ENCODE measurements around the gene MAPKAPK2. TPM values are rescaled to one million over a fixed set of nuclear protein-coding genes. Genes with fewer than 3 reads are reported as not detected.

Gene MAPKAPK2
- polyA plus RNA-seq, 1 of the 3 experiments (the other 2 are of a cell fraction), result 46.8 TPM

DNA sequence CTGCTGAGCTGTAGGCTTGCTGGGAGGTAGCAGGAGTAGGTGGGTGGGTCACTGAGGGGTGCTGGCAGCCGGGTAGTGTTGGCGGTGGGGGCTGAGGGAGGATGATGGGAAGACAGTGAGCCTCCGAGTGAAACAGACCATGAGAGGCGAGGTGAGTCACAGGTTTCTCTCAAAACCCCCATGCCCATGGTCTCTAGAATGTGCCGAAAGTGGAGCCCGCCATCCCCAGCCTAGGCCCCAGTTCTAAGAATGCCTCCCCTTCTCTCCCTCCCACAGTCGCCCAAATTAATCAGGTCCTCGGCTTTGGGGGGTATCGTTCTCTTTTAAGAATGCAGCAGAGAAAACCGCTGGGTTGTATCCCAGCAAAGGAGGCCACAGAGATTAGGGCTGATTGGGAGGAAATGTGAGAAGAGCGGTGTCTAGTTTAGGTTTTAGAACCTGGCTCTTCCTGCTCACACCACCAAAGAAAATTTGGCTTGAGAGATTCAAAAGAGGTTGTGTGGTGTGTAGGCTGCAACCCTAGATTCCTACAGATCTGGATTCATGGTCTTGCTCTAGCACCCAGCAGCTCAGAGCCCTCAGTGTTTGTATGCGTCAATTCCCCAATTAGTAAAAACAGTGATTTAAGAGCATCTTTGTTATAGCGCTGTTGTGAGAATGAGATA, 58.1 kb downstream of the MAPKAPK2 start:
- Histone ChIP-seq H3K9ac (no peak overlapping the region), H3K4me1 (ENCODE audit: control insufficient read depth in 1 of 2, insufficient read depth in 2 of 2, low read depth in 1 of 2, low read length in 1 of 2) (peaks cover 0 to 2% of the 10 kb centered on the region in 2 experiments; a peak in 1 of 4 replicates), H3K27ac (ENCODE audit: low read depth in 2 of 2, low read length in 1 of 2) (no peak overlapping the region), H3K9me3 (no peaks in the 10 kb centered on the region), H2AFZ (ENCODE audit: low read depth) (no peak overlapping the region), H3K9me2 (no peaks in the 10 kb centered on the region), H3K79me2 (ENCODE audit: insufficient read depth) (no peaks in the 10 kb centered on the region), H3K27me3 (ENCODE audit: insufficient read depth) (no peaks in the 10 kb centered on the region), H3F3A (replicated peaks; ENCODE audit: insufficient read depth) (no peaks in the 10 kb centered on the region), H3K4me3 (ENCODE audit: low read depth in 2 of 2, low read length in 1 of 2) (no peak overlapping the region), H3K4me2 (no peak overlapping the region), H3K36me3 (replicated peaks in 1 of 2; ENCODE audit: control insufficient read depth in 1 of 2, insufficient read depth in 2 of 2, low read length in 1 of 2) (no peaks in the 10 kb centered on the region), H4K20me1 (ENCODE audit: insufficient read depth) (no peaks in the 10 kb centered on the region)
- POLR2A ChIA-PET, result no interaction called here
- DNase-seq, result no peak
- CTCF ChIA-PET, result interaction anchor here (1.0 to 2.0 kb wide), 3 partner anchors 8 to 169 kb away, joined by 3 to 13 read pairs (median 8); no protein-coding TSS in a partner anchor
- WGBS (ENCODE audit: low lambda C conversion rate), result 79% methylated on average over 13 of the region's 13 CpGs
- TF ChIP-seq TCF12 (IDR thresholded peaks at IDR 0.05) (no peak), RAD21 (IDR thresholded peaks at IDR 0.05; ENCODE audit: low read length) (no peak)
- TF ChIP-seq, protein P1, sequence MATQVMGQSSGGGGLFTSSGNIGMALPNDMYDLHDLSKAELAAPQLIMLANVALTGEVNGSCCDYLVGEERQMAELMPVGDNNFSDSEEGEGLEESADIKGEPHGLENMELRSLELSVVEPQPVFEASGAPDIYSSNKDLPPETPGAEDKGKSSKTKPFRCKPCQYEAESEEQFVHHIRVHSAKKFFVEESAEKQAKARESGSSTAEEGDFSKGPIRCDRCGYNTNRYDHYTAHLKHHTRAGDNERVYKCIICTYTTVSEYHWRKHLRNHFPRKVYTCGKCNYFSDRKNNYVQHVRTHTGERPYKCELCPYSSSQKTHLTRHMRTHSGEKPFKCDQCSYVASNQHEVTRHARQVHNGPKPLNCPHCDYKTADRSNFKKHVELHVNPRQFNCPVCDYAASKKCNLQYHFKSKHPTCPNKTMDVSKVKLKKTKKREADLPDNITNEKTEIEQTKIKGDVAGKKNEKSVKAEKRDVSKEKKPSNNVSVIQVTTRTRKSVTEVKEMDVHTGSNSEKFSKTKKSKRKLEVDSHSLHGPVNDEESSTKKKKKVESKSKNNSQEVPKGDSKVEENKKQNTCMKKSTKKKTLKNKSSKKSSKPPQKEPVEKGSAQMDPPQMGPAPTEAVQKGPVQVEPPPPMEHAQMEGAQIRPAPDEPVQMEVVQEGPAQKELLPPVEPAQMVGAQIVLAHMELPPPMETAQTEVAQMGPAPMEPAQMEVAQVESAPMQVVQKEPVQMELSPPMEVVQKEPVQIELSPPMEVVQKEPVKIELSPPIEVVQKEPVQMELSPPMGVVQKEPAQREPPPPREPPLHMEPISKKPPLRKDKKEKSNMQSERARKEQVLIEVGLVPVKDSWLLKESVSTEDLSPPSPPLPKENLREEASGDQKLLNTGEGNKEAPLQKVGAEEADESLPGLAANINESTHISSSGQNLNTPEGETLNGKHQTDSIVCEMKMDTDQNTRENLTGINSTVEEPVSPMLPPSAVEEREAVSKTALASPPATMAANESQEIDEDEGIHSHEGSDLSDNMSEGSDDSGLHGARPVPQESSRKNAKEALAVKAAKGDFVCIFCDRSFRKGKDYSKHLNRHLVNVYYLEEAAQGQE (IDR thresholded peaks at IDR 0.05; ENCODE audit: low read depth, low read length), result no peak

DNA sequence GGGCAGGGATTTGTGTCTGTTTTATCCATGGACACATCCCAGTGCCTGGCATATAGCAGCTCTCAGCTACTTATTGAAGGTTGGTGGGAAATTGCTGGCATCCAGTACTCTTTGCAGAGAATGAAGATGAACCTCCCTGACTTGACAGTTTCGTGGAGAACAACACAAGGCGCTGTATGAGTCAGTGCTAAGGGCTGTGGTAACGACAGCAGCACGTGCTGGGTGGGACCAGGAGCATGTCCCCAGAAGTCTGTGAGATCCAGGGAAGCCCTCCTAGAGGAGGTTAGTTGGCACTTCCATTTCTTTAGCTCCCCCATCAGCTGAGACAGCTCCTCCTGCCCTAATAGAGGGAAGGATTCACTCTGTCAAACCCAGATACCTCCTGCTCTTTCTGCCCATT, 60.0 kb downstream of the MAPKAPK2 start:
- Histone ChIP-seq H3K36me3 (replicated peaks in 1 of 2; ENCODE audit: control insufficient read depth in 1 of 2, insufficient read depth in 2 of 2, low read length in 1 of 2) (no peaks in the 10 kb centered on the region), H3K9ac (no peak overlapping the region), H4K20me1 (ENCODE audit: insufficient read depth) (no peaks in the 10 kb centered on the region), H3F3A (replicated peaks; ENCODE audit: insufficient read depth) (no peaks in the 10 kb centered on the region), H3K27me3 (ENCODE audit: insufficient read depth) (no peaks in the 10 kb centered on the region), H3K79me2 (ENCODE audit: insufficient read depth) (no peaks in the 10 kb centered on the region), H3K9me3 (no peaks in the 10 kb centered on the region), H3K27ac (ENCODE audit: low read depth in 2 of 2, low read length in 1 of 2) (no peak overlapping the region), H3K4me2 (no peak overlapping the region), H3K4me3 (ENCODE audit: low read depth in 2 of 2, low read length in 1 of 2) (no peak overlapping the region), H2AFZ (ENCODE audit: low read depth) (no peak overlapping the region), H3K9me2 (no peaks in the 10 kb centered on the region), H3K4me1 (ENCODE audit: control insufficient read depth in 1 of 2, insufficient read depth in 2 of 2, low read depth in 1 of 2, low read length in 1 of 2) (no peaks in the 10 kb centered on the region)
- no peak for TF ChIP-seq EZH2phosphoT487 (IDR thresholded peaks at IDR 0.05; ENCODE audit: borderline replicate concordance, low read depth)
- ChIA-PET POLR2A (no interaction called here), CTCF (interaction anchor here (1.2 to 2.7 kb wide), 6 partner anchors 10 to 169 kb away, joined by 3 to 12 read pairs (median 6); no protein-coding TSS in a partner anchor)
- WGBS (ENCODE audit: low lambda C conversion rate), result 89% methylated on average over 2 of the region's 4 CpGs
- no peak for DNase-seq

DNA sequence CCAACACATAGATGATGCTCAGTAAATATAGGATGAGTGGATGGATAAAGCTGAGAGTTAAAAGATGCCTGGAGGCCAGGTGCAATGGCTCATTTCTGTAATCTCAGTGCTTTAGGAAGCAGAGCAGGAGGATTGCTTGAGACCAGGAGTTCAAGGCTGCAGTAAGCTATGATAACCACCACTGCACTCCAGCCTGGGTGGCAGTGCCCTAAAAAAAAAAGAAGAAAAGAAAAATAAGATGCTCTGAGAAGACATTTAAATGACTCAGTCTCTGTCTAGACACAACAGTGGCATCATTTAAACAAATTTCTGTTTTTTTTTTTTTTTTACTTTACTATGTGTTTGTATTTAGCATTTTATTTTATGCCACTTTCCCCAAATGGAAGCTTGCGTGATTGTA, 60.6 kb downstream of the MAPKAPK2 start:
- DNase-seq, result no peak
- Histone ChIP-seq H3K9ac (no peak overlapping the region), H3K4me1 (ENCODE audit: control insufficient read depth in 1 of 2, insufficient read depth in 2 of 2, low read depth in 1 of 2, low read length in 1 of 2) (no peaks in the 10 kb centered on the region), H3K79me2 (ENCODE audit: insufficient read depth) (no peaks in the 10 kb centered on the region), H3K27me3 (ENCODE audit: insufficient read depth) (no peaks in the 10 kb centered on the region), H3K27ac (ENCODE audit: low read depth in 2 of 2, low read length in 1 of 2) (no peak overlapping the region), H3K9me3 (no peaks in the 10 kb centered on the region), H3K36me3 (replicated peaks in 1 of 2; ENCODE audit: control insufficient read depth in 1 of 2, insufficient read depth in 2 of 2, low read length in 1 of 2) (no peaks in the 10 kb centered on the region), H2AFZ (ENCODE audit: low read depth) (no peak overlapping the region), H3F3A (replicated peaks; ENCODE audit: insufficient read depth) (no peaks in the 10 kb centered on the region), H3K4me2 (no peak overlapping the region), H3K9me2 (no peaks in the 10 kb centered on the region), H4K20me1 (ENCODE audit: insufficient read depth) (no peaks in the 10 kb centered on the region), H3K4me3 (ENCODE audit: low read depth in 2 of 2, low read length in 1 of 2) (no peak overlapping the region)
- ChIA-PET CTCF (interaction anchor here (0.9 to 2.7 kb wide), 6 partner anchors 10 to 169 kb away, joined by 3 to 12 read pairs (median 6); no protein-coding TSS in a partner anchor), POLR2A (no interaction called here)
- WGBS (ENCODE audit: low lambda C conversion rate), result 98% methylated on average over 1 of the region's 1 CpG
- TF ChIP-seq, protein P2, sequence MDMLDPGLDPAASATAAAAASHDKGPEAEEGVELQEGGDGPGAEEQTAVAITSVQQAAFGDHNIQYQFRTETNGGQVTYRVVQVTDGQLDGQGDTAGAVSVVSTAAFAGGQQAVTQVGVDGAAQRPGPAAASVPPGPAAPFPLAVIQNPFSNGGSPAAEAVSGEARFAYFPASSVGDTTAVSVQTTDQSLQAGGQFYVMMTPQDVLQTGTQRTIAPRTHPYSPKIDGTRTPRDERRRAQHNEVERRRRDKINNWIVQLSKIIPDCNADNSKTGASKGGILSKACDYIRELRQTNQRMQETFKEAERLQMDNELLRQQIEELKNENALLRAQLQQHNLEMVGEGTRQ (IDR thresholded peaks at IDR 0.05; ENCODE audit: borderline replicate concordance, low read depth, low read length), result no peak
- TF ChIP-seq RXRA (IDR thresholded peaks at IDR 0.05; ENCODE audit: borderline replicate concordance, low read depth) (no peak), POLR2AphosphoS5 (IDR thresholded peaks at IDR 0.05; ENCODE audit: low read depth, low read length) (no peak), GABPA (IDR thresholded peaks at IDR 0.05; ENCODE audit: low read depth) (no peak), FOSL2 (IDR thresholded peaks at IDR 0.05; ENCODE audit: borderline replicate concordance, low read depth) (no peak), EP300 (IDR thresholded peaks at IDR 0.05; ENCODE audit: borderline replicate concordance in 1 of 2, low read depth in 1 of 2, low read length in 1 of 2) (no peak), ELF1 (IDR thresholded peaks at IDR 0.05) (no peak), RFX5 (IDR thresholded peaks at IDR 0.05; ENCODE audit: low read length) (no peak)
- TF ChIP-seq, protein P3, sequence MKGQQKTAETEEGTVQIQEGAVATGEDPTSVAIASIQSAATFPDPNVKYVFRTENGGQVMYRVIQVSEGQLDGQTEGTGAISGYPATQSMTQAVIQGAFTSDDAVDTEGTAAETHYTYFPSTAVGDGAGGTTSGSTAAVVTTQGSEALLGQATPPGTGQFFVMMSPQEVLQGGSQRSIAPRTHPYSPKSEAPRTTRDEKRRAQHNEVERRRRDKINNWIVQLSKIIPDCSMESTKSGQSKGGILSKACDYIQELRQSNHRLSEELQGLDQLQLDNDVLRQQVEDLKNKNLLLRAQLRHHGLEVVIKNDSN (IDR thresholded peaks at IDR 0.05; ENCODE audit: borderline replicate concordance, low read depth), result no peak
- TF ChIP-seq, protein P4, sequence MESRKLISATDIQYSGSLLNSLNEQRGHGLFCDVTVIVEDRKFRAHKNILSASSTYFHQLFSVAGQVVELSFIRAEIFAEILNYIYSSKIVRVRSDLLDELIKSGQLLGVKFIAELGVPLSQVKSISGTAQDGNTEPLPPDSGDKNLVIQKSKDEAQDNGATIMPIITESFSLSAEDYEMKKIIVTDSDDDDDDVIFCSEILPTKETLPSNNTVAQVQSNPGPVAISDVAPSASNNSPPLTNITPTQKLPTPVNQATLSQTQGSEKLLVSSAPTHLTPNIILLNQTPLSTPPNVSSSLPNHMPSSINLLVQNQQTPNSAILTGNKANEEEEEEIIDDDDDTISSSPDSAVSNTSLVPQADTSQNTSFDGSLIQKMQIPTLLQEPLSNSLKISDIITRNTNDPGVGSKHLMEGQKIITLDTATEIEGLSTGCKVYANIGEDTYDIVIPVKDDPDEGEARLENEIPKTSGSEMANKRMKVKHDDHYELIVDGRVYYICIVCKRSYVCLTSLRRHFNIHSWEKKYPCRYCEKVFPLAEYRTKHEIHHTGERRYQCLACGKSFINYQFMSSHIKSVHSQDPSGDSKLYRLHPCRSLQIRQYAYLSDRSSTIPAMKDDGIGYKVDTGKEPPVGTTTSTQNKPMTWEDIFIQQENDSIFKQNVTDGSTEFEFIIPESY (IDR thresholded peaks at IDR 0.05; ENCODE audit: borderline replicate concordance, low read depth), result no peak

Measured in SK-N-SH (cell line).